BE2C (cell line): Measurements from ENCODE around the gene FAM217B.

ENCODE experiments used
- DNase-seq: peaks from one replicate; pipeline ENCODE4 v3.0.0-alpha.2; 2020
- H3K27me3 ChIP-seq: fragments of 250-450 bp; sonication (Bioruptor Pico); 2 replicates; pipeline ENCODE4 v1.5.1; 2020; ENCODE audit warnings: mild to moderate bottlenecking
- H3K36me3 ChIP-seq: fragments of 250-450 bp; sonication (Bioruptor Pico); 2 replicates; pipeline ENCODE4 v1.5.1; 2020; ENCODE audit warnings: mild to moderate bottlenecking
- H3K4me1 ChIP-seq: fragments of 250-450 bp; sonication (Bioruptor Pico); 2 replicates; pipeline ENCODE4 v1.5.1; 2020
- H3K4me3 ChIP-seq: 2 replicates; pipeline ENCODE4 v1.5.1; 2011; ENCODE audit warnings: low read depth, low read length
- H3K9me3 ChIP-seq: fragments of 250-450 bp; sonication (Bioruptor Pico); 2 replicates; pipeline ENCODE4 v1.5.1; 2020
- TF ChIP-seq, protein P1 (sequence below): IDR thresholded peaks from 2 replicates; pipeline ENCODE4 v1.5.1; 2012; ENCODE audit warnings: mild to moderate bottlenecking, low read depth, low read length

FAM217B gene

DNA sequence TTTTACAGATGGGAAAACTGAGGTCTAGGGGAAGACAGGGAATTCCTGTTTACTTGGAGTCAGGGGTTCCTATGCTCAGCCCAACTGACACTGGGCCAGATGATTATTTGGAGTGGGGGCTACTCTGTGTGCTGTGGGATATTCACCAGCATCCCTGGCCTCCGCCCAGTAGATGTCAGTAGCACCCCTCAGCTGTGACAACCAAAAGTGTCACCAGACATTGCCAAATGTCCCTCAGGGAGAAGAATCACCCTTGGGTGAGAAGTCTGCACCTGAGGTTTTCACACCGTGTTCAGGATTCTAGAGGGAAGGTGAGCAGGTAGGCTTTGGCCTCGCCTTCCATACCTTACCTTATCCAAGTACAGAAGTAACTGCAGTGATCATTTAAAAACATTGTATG lies 45.7 kb downstream of the FAM217B start:
- no peak for DNase-seq
- Histone ChIP-seq H3K36me3 (no peaks in the 10 kb centered on the region), H3K27me3 (no peaks in the 10 kb centered on the region), H3K4me1 (no peaks in the 10 kb centered on the region), H3K4me3 (no peak overlapping the region), H3K9me3 (no peaks in the 10 kb centered on the region)
- TF ChIP-seq, protein P1, sequence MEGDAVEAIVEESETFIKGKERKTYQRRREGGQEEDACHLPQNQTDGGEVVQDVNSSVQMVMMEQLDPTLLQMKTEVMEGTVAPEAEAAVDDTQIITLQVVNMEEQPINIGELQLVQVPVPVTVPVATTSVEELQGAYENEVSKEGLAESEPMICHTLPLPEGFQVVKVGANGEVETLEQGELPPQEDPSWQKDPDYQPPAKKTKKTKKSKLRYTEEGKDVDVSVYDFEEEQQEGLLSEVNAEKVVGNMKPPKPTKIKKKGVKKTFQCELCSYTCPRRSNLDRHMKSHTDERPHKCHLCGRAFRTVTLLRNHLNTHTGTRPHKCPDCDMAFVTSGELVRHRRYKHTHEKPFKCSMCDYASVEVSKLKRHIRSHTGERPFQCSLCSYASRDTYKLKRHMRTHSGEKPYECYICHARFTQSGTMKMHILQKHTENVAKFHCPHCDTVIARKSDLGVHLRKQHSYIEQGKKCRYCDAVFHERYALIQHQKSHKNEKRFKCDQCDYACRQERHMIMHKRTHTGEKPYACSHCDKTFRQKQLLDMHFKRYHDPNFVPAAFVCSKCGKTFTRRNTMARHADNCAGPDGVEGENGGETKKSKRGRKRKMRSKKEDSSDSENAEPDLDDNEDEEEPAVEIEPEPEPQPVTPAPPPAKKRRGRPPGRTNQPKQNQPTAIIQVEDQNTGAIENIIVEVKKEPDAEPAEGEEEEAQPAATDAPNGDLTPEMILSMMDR = 0 out of 2 replicates have a peak, but pooled peaks have one; percentile 36

DNA sequence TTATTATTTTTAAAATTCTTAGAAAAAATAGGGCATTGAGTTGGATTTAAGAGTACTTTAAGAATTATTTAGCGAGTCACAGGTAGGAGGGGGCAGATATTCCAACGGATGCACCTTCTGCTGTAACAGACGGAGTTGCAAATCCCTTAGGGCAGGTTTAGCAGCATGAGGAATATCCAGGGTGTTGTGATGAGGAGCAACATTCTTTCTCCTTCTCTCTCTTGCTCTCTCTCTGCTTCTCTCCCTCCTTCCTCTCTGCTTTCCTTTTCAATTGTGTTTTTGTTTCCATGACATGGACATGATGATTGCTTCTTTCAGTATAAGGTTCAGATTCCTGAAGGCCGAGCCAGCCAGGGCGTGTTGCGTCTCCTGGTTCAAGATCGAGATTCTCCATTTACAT lies 46.9 kb downstream of the FAM217B start:
- DNase-seq = no peak
- Histone ChIP-seq H3K27me3 (no peaks in the 10 kb centered on the region), H3K9me3 (no peaks in the 10 kb centered on the region), H3K4me3 (no peak overlapping the region), H3K36me3 (no peaks in the 10 kb centered on the region), H3K4me1 (no peaks in the 10 kb centered on the region)
- TF ChIP-seq, protein P1 = no peak

GRCh38 chr20:59988141-59988540 lies 48.0 kb downstream of the FAM217B start:
- Histone ChIP-seq H3K36me3 (no peaks in the 10 kb centered on the region), H3K27me3 (no peaks in the 10 kb centered on the region), H3K4me3 (no peak overlapping the region), H3K4me1 (no peaks in the 10 kb centered on the region), H3K9me3 (no peaks in the 10 kb centered on the region)
- DNase-seq = no peak
- TF ChIP-seq, protein P1 = no peak

- Histone ChIP-seq H3K9me3 (no peaks in the 10 kb centered on the region), H3K27me3 (no peaks in the 10 kb centered on the region), H3K4me1 (no peaks in the 10 kb centered on the region), H3K36me3 (no peaks in the 10 kb centered on the region), H3K4me3 (no peak overlapping the region)
- DNase-seq = no peak
- TF ChIP-seq, protein P1 = no peak
Observed at GRCh38 chr20:59992526-59993084, 52.4 kb downstream of the FAM217B start.

DNA sequence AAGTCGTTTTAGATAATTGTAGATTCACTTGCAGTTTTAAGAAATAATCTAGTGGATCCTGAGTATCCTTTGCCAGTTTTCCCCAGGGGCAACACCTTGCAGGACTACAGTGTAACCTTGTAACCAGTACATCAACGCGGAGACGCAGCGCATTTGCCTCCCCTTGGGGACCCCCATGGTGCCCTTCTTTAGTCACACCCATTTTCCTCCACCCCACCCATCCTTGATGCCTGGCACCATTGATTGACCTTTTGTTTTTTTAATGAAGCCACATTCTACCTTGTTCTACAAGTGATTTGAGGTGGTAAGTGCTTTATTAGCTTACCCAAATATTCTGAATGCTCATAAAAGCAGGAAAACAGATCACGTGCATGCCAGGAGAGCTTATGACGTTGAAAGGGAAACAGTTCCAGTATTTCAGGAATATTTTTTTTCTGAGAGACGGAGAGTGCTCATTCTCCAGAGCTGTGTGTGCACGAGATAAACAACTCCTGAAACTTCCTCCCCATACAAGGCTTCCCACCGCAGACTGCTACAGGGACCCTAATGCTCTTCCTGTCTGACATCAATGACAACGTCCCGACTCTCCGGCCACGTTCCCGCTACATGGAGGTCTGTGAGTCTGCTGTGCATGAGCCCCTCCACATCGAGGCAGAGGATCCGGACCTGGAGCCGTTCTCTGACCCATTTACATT lies 53.7 kb downstream of the FAM217B start:
- H3K4me3 ChIP-seq = no peak overlapping the region
- H3K27me3 ChIP-seq = no peaks in the 10 kb centered on the region
- no peaks in the 10 kb centered on the region for H3K4me1 ChIP-seq
- no peak for DNase-seq
- TF ChIP-seq, protein P1 = no peak
- no peaks in the 10 kb centered on the region for H3K9me3 ChIP-seq
- H3K36me3 ChIP-seq = no peaks in the 10 kb centered on the region

DNA sequence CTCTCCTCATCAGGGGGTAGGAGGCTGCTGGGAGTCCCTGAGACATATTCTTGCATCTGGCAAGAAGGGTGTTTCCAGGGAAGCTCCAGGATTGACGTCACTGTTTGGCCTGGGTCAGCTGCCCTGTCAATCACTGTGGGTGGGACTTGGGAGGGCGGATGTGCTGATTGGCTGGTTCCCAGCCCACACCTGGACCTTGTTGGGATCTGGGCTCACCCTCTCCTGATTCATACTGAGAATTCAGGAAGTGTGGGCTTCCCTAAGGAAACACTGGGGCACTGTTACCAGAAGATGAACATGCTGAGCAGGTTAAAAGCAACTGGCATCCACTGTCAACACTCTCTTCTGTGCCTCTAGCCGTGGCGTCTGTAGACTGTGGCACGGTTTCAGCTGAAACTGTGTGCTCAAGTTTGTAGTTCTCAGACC lies 54.5 kb downstream of the FAM217B start:
- H3K9me3 ChIP-seq = no peaks in the 10 kb centered on the region
- no peaks in the 10 kb centered on the region for H3K4me1 ChIP-seq
- H3K27me3 ChIP-seq = no peaks in the 10 kb centered on the region
- TF ChIP-seq, protein P1 = no peak
- DNase-seq = no peak
- no peaks in the 10 kb centered on the region for H3K36me3 ChIP-seq
- H3K4me3 ChIP-seq = no peak overlapping the region
